ACC112 (cell line): ENCODE results near the gene SH3PXD2A.

Source experiments
- H2AFZ ChIP-seq: fragments of 200-600 bp; sonication (generic); one replicate; pipeline ENCODE4 v1.6.0; 2017; ENCODE audit warnings: antibody characterized with exemption, low read length; ENCODE audit not compliant: unreplicated experiment
- H3K27ac ChIP-seq: fragments of 200-600 bp; sonication (generic); 2 replicates; pipeline ENCODE4 v1.5.1; 2014; ENCODE audit warnings: low read depth, mild to moderate bottlenecking, antibody characterized with exemption, low read length, moderate library complexity
- H3K27me3 ChIP-seq: fragments of 200-600 bp; sonication (generic); 2 replicates; pipeline ENCODE4 v1.6.1; 2014; ENCODE audit warnings: mild to moderate bottlenecking, antibody characterized with exemption, low read length, moderate library complexity, mixed read lengths; ENCODE audit not compliant: insufficient read depth
- H3K36me3 ChIP-seq: fragments of 200-600 bp; sonication (generic); 2 replicates; pipeline ENCODE4 v1.6.1; 2016; ENCODE audit warnings: mild to moderate bottlenecking, antibody characterized with exemption, low read length, moderate library complexity, mixed read lengths; ENCODE audit not compliant: insufficient read depth
- H3K4me1 ChIP-seq: fragments of 200-600 bp; sonication (generic); one replicate; pipeline ENCODE4 v1.6.1; 2016; ENCODE audit warnings: low read length, mixed read lengths; ENCODE audit not compliant: insufficient read depth, unreplicated experiment, control insufficient read depth
- H3K4me3 ChIP-seq: fragments of 200-600 bp; sonication (generic); 2 replicates; pipeline ENCODE4 v1.5.1; 2014; ENCODE audit warnings: mild to moderate bottlenecking, low read depth, low read length
- H3K79me2 ChIP-seq: fragments of 200-600 bp; sonication (generic); one replicate; pipeline ENCODE4 v1.6.0; 2016; ENCODE audit warnings: low read length; ENCODE audit not compliant: control insufficient read depth, unreplicated experiment, insufficient read depth

Gene SH3PXD2A

DNA sequence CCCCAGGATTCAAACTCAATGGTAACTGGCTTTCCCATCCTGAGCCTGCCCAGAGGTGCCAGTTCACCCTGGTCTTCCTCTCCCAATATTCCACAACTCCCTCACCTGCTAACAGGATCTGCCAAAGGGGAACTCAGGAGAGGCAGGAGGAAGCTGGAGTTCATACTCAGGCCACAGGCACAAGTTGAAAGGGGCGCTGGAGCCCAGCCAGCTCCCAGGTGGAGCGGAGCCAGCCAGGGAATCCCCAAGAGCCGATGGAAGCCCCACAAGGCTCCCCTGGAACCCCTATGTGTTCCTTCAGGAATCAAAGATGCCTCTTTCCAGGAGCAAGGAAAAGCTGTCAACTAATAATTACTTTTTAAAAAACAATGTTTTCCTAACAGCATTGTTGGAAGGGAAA is 63.5 kb downstream of the SH3PXD2A start:
- no peaks in the 10 kb centered on the region for H3K79me2 ChIP-seq
- H3K4me3 ChIP-seq, result no peak overlapping the region
- no peaks in the 10 kb centered on the region for H3K36me3 ChIP-seq
- H2AFZ ChIP-seq, result no peak overlapping the region
- no peaks in the 10 kb centered on the region for H3K27me3 ChIP-seq
- H3K27ac ChIP-seq, result no peak overlapping the region
- no peaks in the 10 kb centered on the region for H3K4me1 ChIP-seq

DNA sequence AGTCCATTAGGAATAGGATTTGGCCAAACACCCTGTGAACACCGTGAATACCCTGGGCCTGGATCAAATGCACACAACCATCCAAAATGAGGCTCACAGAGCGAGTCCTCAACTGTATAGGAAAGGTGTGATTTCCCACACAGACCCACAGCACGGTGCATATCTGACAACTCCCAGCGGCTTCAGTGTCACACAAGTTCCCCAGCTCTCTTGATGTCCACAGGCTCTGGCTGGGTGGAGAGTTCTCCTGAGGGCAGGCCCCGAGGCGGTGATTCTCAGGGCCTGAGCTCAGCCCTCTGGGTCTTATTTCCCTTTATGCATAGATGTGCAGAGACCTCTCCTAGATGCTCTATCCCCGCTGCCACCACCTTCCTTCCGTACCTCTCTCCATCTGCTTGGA is 64.1 kb downstream of the SH3PXD2A start:
- no peaks in the 10 kb centered on the region for H3K4me1 ChIP-seq
- no peak overlapping the region for H3K4me3 ChIP-seq
- H3K27ac ChIP-seq, result no peak overlapping the region
- no peaks in the 10 kb centered on the region for H3K79me2 ChIP-seq
- H3K27me3 ChIP-seq, result no peaks in the 10 kb centered on the region
- H3K36me3 ChIP-seq, result no peaks in the 10 kb centered on the region
- no peak overlapping the region for H2AFZ ChIP-seq

DNA sequence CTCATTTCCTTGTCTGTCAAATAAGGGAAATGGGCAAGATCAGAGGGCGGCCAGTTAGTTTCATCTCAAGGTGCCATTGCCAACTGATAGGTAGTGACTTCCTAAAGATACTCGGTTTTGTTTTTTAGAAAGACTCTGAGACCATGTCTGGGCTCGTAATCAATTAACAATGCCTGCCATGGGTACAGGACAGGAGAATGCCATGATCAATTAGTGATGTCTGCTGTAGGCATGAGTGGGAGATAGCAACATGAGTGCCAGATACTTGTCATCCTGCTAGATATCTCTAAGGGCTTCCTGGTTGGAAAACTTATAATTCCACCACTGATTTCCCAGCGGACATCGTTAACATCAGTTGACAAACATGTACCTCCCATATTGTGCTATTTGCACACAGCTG is 64.8 kb downstream of the SH3PXD2A start:
- Histone ChIP-seq H3K4me1 (no peaks in the 10 kb centered on the region), H2AFZ (no peak overlapping the region), H3K4me3 (no peak overlapping the region), H3K27ac (no peak overlapping the region), H3K79me2 (no peaks in the 10 kb centered on the region), H3K27me3 (no peaks in the 10 kb centered on the region), H3K36me3 (no peaks in the 10 kb centered on the region)

DNA sequence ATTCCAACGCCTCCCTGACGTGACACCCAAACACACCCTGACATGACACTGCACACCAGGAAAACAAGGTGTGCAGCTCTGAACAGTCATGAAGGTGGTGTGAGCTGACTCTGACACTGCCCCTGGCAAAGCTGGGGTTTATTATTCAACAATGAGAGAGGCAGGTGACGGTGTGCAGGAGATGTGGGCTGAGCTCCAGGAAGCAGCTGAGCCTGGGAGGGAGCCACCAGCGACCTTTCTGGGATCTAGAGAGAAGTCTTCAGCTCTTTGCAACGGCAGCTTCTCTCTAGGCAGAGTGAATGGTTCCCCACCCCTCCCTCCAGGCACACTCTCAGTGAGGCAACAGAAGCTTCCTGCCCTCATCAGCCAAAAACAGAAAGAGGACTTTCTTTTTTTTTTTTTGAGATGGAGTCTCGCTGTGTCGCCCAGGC is 65.6 kb downstream of the SH3PXD2A start:
- Histone ChIP-seq H3K27me3 (no peaks in the 10 kb centered on the region), H3K79me2 (no peaks in the 10 kb centered on the region), H3K36me3 (no peaks in the 10 kb centered on the region), H3K4me3 (no peak overlapping the region), H3K4me1 (no peaks in the 10 kb centered on the region), H3K27ac (no peak overlapping the region), H2AFZ (no peak overlapping the region)

DNA sequence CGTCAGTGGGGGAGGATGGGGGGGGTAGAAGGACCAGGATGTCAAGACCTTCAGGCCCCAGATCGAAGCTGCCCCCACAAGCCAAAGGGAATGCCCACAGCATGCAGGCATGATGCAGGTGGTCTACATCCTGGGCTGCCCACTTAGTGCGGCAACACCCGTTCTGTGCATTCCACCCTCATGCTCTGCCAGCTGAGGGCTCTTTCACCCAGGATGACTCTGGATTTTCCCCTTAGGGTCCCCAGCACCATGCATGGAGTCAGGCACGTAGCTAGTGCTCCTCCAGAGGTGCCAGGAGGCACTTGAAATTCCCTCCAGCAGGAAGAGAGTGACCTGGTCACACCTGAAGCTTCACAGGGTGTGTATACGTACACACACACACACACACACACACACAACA is 66.2 kb downstream of the SH3PXD2A start:
- no peaks in the 10 kb centered on the region for H3K27me3 ChIP-seq
- H2AFZ ChIP-seq, result no peak overlapping the region
- H3K4me1 ChIP-seq, result no peaks in the 10 kb centered on the region
- H3K4me3 ChIP-seq, result no peak overlapping the region
- H3K79me2 ChIP-seq, result no peaks in the 10 kb centered on the region
- no peaks in the 10 kb centered on the region for H3K36me3 ChIP-seq
- H3K27ac ChIP-seq, result no peak overlapping the region

DNA sequence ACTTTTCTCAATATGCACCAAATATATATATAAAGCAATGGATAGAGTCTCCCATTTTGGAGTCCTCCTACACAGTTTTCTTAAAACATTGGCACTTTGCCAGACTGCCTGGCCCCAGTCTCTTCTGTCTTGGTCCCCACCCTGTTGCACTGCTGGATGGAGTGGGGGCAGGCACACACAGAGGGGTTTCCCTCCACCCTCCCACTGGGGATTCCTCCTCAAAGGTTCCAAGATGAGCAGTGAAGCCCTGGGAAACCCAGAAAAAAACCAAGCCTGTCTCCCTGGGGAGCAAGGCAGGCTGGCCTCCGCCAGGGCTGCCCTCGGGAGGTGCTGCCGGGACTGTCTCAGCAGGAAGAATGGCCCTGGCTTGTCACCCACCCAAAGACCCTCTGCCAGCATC is 68.0 kb downstream of the SH3PXD2A start:
- no peaks in the 10 kb centered on the region for H3K79me2 ChIP-seq
- no peaks in the 10 kb centered on the region for H3K36me3 ChIP-seq
- no peaks in the 10 kb centered on the region for H3K4me1 ChIP-seq
- no peaks in the 10 kb centered on the region for H3K27me3 ChIP-seq
- H3K4me3 ChIP-seq, result no peak overlapping the region
- no peak overlapping the region for H2AFZ ChIP-seq
- H3K27ac ChIP-seq, result no peak overlapping the region

DNA sequence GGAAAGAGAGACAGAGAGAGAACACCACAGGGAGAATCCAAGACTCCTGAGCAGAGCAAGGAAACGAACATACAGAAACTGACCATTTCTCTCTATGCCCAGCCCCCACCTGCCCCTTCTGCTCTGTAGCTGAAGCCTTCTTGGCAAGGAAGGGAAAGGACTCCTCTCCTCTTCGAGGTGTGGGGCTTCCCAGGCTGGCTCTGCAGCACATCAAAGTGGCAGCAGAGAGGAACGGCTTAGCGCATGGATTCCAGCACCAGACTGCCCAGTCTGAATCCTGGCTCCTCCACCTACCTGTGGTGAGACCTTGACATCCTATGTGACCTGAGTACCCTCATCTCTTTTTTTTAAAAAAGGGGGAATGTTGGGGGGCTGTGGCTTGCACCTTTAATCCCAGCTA is 69.4 kb downstream of the SH3PXD2A start:
- H3K4me1 ChIP-seq, result peaks cover 3% of the 10 kb centered on the region
- no peak overlapping the region for H3K27ac ChIP-seq
- no peaks in the 10 kb centered on the region for H3K27me3 ChIP-seq

DNA sequence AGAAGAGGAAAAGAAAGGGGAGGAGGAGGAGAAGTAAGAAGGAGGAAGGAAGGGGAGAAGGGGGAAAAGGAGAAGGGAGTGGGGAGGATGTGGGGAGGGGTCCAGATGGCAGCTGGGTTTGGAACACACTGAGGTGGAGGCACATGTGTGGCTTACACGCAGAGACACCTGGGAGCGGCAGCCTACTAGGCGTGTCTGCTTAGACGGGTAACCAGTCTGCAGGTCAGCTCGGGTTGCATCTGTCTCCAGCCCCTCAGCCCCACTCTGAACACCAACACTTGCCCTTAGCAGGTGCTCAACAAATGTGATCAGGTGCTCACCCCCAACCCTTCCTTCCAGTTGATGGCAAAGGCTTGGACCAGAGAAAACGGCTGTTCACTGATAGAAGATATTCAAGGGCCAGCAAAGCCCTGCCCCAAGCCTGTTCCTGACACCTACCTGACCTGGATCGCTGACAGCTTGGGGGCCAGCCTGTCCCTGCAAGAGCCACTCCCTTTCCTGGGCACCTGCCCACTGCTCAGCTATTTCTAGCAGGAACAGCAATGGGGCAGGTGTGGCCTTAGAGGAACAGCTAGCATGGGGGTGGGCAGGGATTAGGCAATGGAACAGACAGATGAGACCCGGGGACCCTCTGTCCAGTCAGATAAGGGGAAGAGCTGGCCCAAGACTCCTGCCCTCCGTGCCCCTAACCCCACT is 70.5 kb downstream of the SH3PXD2A start:
- Histone ChIP-seq H3K4me1 (peaks cover 3% of the 10 kb centered on the region), H2AFZ (no peak overlapping the region), H3K4me3 (no peak overlapping the region), H3K36me3 (no peaks in the 10 kb centered on the region), H3K27me3 (no peaks in the 10 kb centered on the region), H3K27ac (no peak overlapping the region), H3K79me2 (no peaks in the 10 kb centered on the region)

More for the DNA sequence above, 69.4 kb downstream of the SH3PXD2A start:
- no peak overlapping the region for H3K4me3 ChIP-seq
- no peaks in the 10 kb centered on the region for H3K79me2 ChIP-seq
- no peaks in the 10 kb centered on the region for H3K36me3 ChIP-seq
- H2AFZ ChIP-seq, result no peak overlapping the region

DNA sequence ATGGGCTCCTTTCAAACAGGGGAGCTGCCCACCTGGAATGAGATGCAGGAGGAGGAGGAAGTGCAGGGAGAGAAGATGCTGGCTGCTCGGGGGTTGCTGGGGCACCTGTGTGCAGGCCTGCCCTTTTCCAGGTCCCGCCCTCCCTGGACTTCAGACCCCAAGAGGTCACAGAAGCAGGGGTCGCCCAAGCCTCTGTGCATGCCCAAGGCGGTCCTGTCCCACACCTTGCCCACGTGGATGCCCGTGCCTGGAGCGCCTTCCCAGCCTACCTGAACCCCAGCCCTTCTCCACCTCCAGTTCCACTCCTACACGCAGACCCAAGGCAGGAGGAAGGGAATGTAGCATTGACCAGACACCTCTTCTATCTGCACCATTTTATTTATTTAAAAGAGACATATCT is 71.3 kb downstream of the SH3PXD2A start:
- no peak overlapping the region for H2AFZ ChIP-seq
- H3K4me3 ChIP-seq, result no peak overlapping the region
- no peaks in the 10 kb centered on the region for H3K27me3 ChIP-seq
- peaks cover 3% of the 10 kb centered on the region for H3K4me1 ChIP-seq
- H3K27ac ChIP-seq, result no peak overlapping the region
- H3K36me3 ChIP-seq, result no peaks in the 10 kb centered on the region
- no peaks in the 10 kb centered on the region for H3K79me2 ChIP-seq

DNA sequence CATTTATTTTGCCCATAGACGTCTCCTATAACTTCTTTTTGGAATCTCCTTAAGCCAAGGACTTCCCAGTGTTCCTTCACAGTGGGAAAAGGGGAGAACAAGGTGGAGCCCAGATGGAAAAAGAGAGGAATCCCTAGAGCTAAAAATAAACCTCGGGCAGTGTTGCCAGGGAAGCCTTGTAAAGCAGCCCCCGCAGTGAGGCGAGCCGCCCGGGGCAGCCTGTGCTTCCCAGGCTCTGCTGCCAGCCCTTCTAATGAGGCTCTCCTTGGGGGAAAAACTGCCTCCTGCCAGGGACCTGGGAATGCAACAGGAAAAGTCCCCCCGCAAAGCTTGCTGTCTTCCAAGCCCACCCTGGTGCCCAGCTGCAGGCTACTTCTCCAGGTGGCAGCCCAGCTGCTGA is 71.7 kb downstream of the SH3PXD2A start:
- Histone ChIP-seq H3K27ac (no peak overlapping the region), H3K4me1 (peaks cover 3% of the 10 kb centered on the region), H3K36me3 (no peaks in the 10 kb centered on the region), H3K27me3 (no peaks in the 10 kb centered on the region), H3K4me3 (no peak overlapping the region), H3K79me2 (no peaks in the 10 kb centered on the region), H2AFZ (no peak overlapping the region)

DNA sequence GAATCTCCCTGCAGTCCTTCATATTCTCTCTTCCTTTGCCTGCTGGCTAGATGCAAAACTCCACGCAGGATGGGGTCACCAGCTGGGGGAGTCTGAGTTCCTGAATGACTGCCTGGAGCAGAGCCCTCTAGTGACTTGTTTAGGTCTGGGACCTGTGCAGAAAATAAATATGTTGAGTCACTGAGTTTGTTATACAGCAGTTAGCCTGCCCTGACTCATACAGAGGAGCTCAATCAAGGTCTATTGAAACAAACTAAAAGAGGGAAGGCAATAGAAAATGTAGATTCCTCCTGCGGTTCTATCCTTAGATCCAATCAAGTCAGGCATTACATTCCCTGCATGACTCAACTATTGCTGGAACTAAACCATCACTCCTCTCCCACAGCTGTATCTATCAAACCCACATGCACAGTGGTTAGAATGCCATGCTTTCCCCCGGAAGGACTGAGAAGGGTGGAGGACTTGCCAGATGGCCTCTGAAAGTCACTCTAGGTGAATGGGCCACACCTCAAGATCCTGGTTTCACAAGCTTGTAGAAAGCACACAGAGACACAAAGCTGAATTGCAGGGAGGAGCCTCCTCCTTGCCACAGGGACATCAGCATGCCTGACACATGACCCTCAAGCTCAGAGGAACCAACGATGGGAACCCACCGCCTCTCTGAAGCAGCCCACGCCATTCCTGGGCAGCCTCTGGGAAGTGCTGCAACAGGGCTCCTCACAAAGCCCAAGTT is 73.9 kb downstream of the SH3PXD2A start:
- no peaks in the 10 kb centered on the region for H3K27me3 ChIP-seq
- no peak overlapping the region for H3K27ac ChIP-seq
- H3K36me3 ChIP-seq, result no peaks in the 10 kb centered on the region

More for the DNA sequence above, 73.9 kb downstream of the SH3PXD2A start:
- H2AFZ ChIP-seq, result no peak overlapping the region
- H3K4me1 ChIP-seq, result peaks cover 3% of the 10 kb centered on the region
- H3K79me2 ChIP-seq, result no peaks in the 10 kb centered on the region
- H3K4me3 ChIP-seq, result no peak overlapping the region
